BLaER1 (cell line): ENCODE measurements around the gene ASAP2.

ENCODE experiments used
- H3K27ac ChIP-seq: shearing (Covaris generic); formaldehyde crosslinking; 2 replicates; pipeline ENCODE4 v1.8.1; 2022
- H3K27me3 ChIP-seq: shearing (Covaris generic); formaldehyde crosslinking; 2 replicates; pipeline ENCODE4 v1.8.1; 2022
- H3K36me3 ChIP-seq: shearing (Covaris generic); formaldehyde crosslinking; 2 replicates; pipeline ENCODE4 v1.8.1; 2022
- H3K4me1 ChIP-seq: shearing (Covaris generic); formaldehyde crosslinking; 2 replicates; pipeline ENCODE4 v1.8.1; 2022
- H3K4me2 ChIP-seq: shearing (Covaris generic); formaldehyde crosslinking; 2 replicates; pipeline ENCODE4 v1.8.1; 2022
- H3K4me3 ChIP-seq: shearing (Covaris generic); formaldehyde crosslinking; 2 replicates; pipeline ENCODE4 v1.8.1; 2022
- H3K9ac ChIP-seq: shearing (Covaris generic); formaldehyde crosslinking; 2 replicates; pipeline ENCODE4 v1.8.1; 2022
- H3K9me3 ChIP-seq: shearing (Covaris generic); formaldehyde crosslinking; 2 replicates; pipeline ENCODE4 v1.8.1; 2022
- H4K20me1 ChIP-seq: shearing (Covaris generic); formaldehyde crosslinking; 2 replicates; pipeline ENCODE4 v1.8.1; 2022
- Cebpa-rat ChIP-seq: shearing (Covaris generic); IDR thresholded peaks from 2 replicates; pipeline ENCODE4 v1.8.1; 2022

ASAP2 gene

DNA sequence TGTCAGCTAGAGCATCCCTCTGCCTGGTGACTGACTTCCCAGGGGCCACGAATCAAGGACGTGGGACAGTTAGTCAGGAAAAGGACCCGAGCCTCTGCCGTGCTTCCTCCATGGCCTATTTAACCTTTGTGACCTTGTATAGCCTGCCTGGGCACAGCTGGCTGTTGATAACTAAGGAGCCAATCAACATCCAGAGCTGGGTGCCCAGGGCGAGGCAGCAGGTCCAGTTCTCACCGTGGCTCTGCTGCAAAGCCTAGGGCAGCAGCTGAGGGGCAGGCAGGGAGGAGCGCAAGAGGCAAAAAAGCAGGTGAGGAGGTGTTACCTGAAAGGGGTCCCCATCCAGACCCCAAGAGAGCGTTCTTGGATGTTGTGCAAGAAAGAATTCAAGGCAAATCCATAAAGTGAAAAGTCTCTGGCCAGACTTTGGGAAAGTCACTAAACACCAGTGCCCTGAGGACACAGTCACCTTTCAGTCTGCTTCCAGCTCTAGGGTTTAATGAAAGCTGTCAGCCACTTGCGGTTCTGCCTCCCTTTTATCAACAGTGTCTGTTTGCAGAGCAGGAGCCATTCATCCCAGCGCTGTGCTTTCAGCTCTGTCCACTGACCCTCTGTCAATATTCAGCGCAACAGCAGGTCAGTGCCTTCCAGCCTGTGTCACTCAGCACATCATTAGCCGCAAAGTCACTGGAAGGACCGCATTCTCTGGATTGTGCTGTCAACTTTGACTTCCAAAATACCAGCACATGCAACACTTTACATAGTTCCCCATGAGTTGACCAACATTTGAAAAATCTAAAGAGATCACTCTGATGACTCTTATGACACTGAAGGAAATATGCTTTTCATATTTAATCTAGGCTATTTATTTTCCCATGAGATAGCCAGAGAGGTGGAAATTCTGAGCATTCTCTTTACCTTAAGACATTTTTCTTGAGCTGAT, 38.6 kb upstream of the ASAP2 start:
- H3K4me3 ChIP-seq: no peak overlapping the region
- H3K36me3 ChIP-seq: no peaks in the 10 kb centered on the region
- H3K4me2 ChIP-seq: peak overlapping the region; percentile 34; the same call in 1 of the 2 replicates
- H3K9ac ChIP-seq: no peak overlapping the region
- H3K4me1 ChIP-seq: peaks cover 22% of the 10 kb centered on the region
- no peaks in the 10 kb centered on the region for H3K9me3 ChIP-seq
- no peak for TF ChIP-seq Cebpa-rat
- H3K27me3 ChIP-seq: no peaks in the 10 kb centered on the region
- H3K27ac ChIP-seq: no peak overlapping the region
- no peaks in the 10 kb centered on the region for H4K20me1 ChIP-seq

DNA sequence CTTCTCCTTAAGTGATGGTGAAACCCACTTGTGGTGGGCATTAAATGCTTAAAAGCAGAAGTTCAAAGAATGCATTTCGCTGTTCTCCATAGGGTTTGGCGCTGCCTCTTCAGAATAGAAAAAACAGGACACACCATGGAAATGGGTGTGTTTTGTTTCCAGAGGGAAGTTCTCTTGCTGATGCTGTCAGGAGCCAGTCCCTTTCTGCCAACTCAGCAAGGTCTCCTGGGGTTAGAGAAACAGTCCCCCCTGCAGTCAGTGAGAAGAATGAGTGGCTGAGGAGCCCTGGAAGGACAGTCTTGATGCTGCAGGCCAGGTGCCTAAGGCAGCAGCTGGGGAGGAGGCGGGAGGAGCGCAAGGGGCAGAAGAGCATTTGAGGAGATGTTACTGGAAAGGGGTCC, 37.8 kb upstream of the ASAP2 start:
- Histone ChIP-seq H3K9ac (no peak overlapping the region), H4K20me1 (no peaks in the 10 kb centered on the region), H3K27ac (no peak overlapping the region), H3K4me2 (peak overlapping the region; percentile 34), H3K9me3 (peaks cover 3% of the 10 kb centered on the region), H3K27me3 (no peaks in the 10 kb centered on the region), H3K4me1 (peaks cover 22% of the 10 kb centered on the region), H3K36me3 (no peaks in the 10 kb centered on the region), H3K4me3 (no peak overlapping the region)
- TF ChIP-seq Cebpa-rat: no peak

- peaks cover 8% of the 10 kb centered on the region for H3K9me3 ChIP-seq
- no peaks in the 10 kb centered on the region for H4K20me1 ChIP-seq
- H3K27ac ChIP-seq: no peak overlapping the region
- H3K27me3 ChIP-seq: no peaks in the 10 kb centered on the region
- H3K4me3 ChIP-seq: no peak overlapping the region
- H3K4me1 ChIP-seq: peaks cover 25% of the 10 kb centered on the region
- no peak overlapping the region for H3K9ac ChIP-seq
- H3K4me2 ChIP-seq: peak overlapping the region; percentile 34
- TF ChIP-seq Cebpa-rat: no peak
- no peaks in the 10 kb centered on the region for H3K36me3 ChIP-seq
These were observed 37.1 kb upstream of the ASAP2 start for GRCh38 chr2:9169349-9170107.

- Histone ChIP-seq H3K4me3 (no peak overlapping the region), H3K9ac (no peak overlapping the region), H3K36me3 (no peaks in the 10 kb centered on the region), H3K4me2 (no peak overlapping the region), H3K4me1 (peaks cover 36% of the 10 kb centered on the region), H3K27ac (no peak overlapping the region), H3K27me3 (no peaks in the 10 kb centered on the region), H4K20me1 (no peaks in the 10 kb centered on the region), H3K9me3 (peaks cover 12% of the 10 kb centered on the region)
- TF ChIP-seq Cebpa-rat: no peak
These were observed 36.0 kb upstream of the ASAP2 start for GRCh38 chr2:9170458-9171130.

GRCh38 chr2:9174771-9175437, 31.7 kb upstream of the ASAP2 start:
- H3K4me2 ChIP-seq: peak overlapping the region; percentile 27
- H3K27me3 ChIP-seq: no peaks in the 10 kb centered on the region
- H3K4me3 ChIP-seq: no peak overlapping the region
- peaks cover 55% of the 10 kb centered on the region for H3K4me1 ChIP-seq
- H4K20me1 ChIP-seq: no peaks in the 10 kb centered on the region
- H3K9me3 ChIP-seq: peaks cover 12% of the 10 kb centered on the region
- no peak overlapping the region for H3K27ac ChIP-seq
- no peaks in the 10 kb centered on the region for H3K36me3 ChIP-seq
- no peak for TF ChIP-seq Cebpa-rat
- no peak overlapping the region for H3K9ac ChIP-seq

GRCh38 chr2:9178110-9178903, 28.3 kb upstream of the ASAP2 start:
- peak overlapping the region; percentile 89 for H3K4me2 ChIP-seq
- peaks cover 64% of the 10 kb centered on the region for H3K4me1 ChIP-seq
- H3K36me3 ChIP-seq: no peaks in the 10 kb centered on the region
- H3K9ac ChIP-seq: peak overlapping the region; percentile 34; the same call in 1 of the 2 replicates
- H3K27me3 ChIP-seq: no peaks in the 10 kb centered on the region
- TF ChIP-seq Cebpa-rat: no peak
- peak overlapping the region; percentile 46; the same call in 1 of the 2 replicates for H3K4me3 ChIP-seq
- H4K20me1 ChIP-seq: no peaks in the 10 kb centered on the region
- H3K27ac ChIP-seq: peak overlapping the region; percentile 73
- H3K9me3 ChIP-seq: peaks cover 32% of the 10 kb centered on the region

GRCh38 chr2:9178904-9179571, 27.6 kb upstream of the ASAP2 start:
- peak overlapping the region; percentile 73 for H3K27ac ChIP-seq

GRCh38 chr2:9179572-9180201, 26.9 kb upstream of the ASAP2 start:
- peaks cover 22% of the 10 kb centered on the region; the same call in 1 of the 2 replicates for H3K9me3 ChIP-seq
- H3K9ac ChIP-seq: peak overlapping the region; percentile 34
- H3K4me2 ChIP-seq: peak overlapping the region; percentile 89
- H3K27me3 ChIP-seq: no peaks in the 10 kb centered on the region
- H4K20me1 ChIP-seq: no peaks in the 10 kb centered on the region
- TF ChIP-seq Cebpa-rat: no peak
- H3K4me1 ChIP-seq: peaks cover 59% of the 10 kb centered on the region
- peak overlapping the region; percentile 73 for H3K27ac ChIP-seq
- H3K36me3 ChIP-seq: no peaks in the 10 kb centered on the region
- peak overlapping the region; percentile 46; the same call in 1 of the 2 replicates for H3K4me3 ChIP-seq

More at GRCh38 chr2:9178904-9179571, 27.6 kb upstream of the ASAP2 start:
- no peaks in the 10 kb centered on the region for H3K36me3 ChIP-seq
- no peak for TF ChIP-seq Cebpa-rat
- H4K20me1 ChIP-seq: no peaks in the 10 kb centered on the region
- H3K9me3 ChIP-seq: peaks cover 27% of the 10 kb centered on the region
- peaks cover 64% of the 10 kb centered on the region for H3K4me1 ChIP-seq
- peak overlapping the region; percentile 46 for H3K4me3 ChIP-seq
- peak overlapping the region; percentile 34 for H3K9ac ChIP-seq
- no peaks in the 10 kb centered on the region for H3K27me3 ChIP-seq
- H3K4me2 ChIP-seq: peak overlapping the region; percentile 89
